Neuronal stem cell (in vitro differentiated cells): ENCODE measurements around the gene ANKFY1. TPM values are rescaled to one million over a fixed set of nuclear protein-coding genes. Genes with fewer than 3 reads are reported as not detected.

Experiments
- small RNA-seq: library from polyadenylated mRNA; stranded (forward); fragments of <200 nt; extraction: miRNeasy Mini kit (QIAGEN cat#:217004); gene quantifications from one replicate; pipeline ENCODE3, GENCODE V24; 2013; ENCODE audit not compliant: insufficient read depth

Gene ANKFY1

Small RNA genes within 50 kb of the gene (small RNA-seq; reads per million reads assigned to genes)
- not detected for gene RF00019
